GM18519 (cell line): ENCODE measurements around the gene FLNC.

Source experiments
- ATAC-seq: cut with Tn5 transposase; IDR thresholded peaks from one replicate; pipeline ENCODE4 v1.9.1; 2021; ENCODE audit warnings: mild to moderate bottlenecking, moderate library complexity; ENCODE audit not compliant: unreplicated experiment, low FRiP score

FLNC gene

DNA sequence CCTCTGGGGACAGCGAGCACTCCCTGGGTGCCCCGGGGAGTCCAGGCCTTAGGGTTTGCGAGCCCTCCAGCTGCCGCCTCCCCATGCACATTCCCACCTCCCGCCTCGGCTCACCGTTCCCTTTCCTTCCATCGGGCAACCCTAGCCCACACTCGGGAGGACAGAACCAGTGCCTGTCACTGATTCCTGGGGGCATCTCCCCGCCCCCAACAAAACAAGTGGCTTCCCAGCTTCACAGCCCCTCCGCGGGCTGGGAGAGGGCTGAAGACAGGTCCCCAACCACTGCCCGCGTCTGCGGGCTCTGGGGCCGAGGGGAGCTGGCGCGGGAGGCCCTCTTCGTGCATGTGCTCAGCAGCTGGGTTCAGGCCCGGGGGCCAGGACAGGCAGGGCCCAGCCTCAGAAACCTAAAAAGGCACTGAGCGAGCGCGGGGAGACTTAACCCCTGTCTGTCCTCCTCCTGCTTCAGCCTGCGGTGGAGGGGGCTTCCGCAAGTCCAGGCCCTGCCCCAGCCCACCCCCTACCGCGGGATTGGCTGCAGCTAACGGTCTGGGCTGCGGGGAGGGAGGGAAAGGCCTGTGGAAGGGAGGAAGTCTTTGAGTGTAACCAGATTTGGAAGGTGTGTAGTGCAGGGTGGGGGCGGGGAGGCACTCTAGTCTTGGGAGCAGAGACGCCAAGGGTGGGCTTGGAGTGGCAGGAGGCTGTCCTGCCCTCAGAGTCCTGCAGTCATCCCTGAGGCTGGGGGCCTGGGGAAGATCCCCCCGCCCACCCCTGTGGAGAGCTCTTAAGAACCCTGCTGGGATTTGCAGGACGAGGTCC, 1.2 kb downstream of the FLNC start:
- no peak for ATAC-seq

DNA sequence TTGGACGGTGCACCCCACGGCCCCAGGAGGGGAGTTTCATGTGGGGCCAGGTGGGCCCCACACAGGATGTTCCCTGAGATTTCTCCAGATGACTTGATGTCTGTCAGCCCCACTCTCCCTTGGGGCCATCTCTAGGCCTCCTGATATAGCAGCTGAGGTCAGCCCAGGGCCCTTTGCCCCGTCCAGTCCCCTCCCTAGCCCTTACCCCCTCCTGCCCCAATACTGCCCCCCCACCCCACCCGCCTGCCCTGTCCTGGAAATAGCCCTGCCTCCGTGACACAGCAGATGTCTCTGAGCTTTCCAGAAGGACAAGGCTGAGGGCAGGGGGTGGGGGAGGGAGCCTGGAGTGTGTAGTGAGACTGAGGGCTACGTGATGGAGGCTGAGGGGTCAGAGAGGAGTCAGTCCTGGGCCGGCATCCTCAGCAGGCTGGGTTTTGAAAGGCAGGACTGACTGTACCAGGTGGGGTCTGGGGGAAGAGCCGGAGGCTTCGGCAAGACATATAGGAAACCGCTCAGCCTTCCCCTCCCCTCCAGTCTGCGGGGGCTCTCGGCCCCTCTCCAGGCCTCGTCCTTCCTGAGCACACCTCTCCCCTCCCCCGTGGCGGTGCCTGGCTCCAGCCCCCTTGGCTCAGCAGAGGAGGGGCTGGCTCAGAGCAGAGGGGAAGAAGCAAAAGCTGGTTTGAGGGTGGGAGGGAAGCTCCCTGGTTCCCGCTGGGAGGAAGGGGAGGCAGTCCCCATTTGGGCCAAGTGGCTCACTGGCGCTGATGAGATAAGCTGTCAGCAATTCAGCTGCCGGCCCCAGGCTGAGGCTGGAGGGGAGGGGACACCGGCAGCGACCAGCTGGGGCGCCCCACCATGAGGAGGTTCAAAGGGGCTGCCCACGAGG, 2.0 kb downstream of the FLNC start:
- ATAC-seq: no peak

DNA sequence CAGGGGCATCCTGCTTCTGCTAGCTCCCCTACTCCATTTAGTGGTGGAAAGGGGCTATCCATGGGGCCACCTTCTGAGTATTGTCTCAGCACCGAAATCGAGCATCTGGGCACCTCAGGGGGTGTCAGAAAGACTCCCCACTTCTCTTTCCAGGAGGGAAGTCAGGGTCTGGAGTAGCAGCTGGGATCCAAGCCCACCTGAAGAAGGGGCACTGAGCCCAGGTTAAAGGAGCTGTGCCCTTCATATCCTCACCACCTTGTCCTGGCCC, 2.6 kb downstream of the FLNC start:
- ATAC-seq: no peak

DNA sequence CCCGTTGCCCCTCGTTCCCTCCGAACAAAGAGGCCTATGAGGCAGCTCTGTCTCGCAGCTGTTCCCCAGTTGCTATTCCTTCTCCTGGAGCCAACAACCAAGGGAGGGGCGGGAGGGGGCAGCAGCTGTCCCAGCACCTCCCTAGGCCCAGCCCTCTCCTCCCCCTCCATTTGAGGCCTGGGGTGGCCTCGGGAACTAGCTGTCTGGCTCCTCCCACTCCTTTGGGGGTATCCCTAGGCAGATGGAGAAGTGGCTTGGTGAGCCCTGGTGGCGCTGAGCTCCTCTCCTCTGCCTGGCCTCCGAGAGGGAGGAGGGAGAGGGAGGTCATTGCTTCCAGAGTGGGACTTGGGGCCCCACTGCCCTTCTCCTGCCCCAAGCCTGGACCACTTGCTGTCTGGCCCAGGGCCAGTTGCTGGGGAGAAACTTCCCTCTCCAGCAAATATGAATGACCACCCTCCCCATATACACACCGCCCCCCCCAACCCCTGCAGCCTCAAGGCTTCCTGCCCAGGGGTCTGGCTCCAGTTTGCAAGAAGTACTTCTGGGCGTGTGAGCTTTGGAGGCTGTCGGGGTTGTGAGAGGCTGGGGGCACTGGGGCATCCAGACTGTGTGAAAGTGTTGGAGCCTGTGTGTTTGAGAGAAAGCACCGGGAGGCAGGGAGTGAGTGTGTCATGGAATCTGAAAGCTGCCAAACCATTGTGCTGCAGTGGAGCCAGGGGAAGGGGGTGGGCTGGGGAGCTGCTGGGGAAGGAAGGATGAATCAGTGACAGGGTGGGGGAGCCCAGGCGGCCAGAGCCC, 3.1 kb downstream of the FLNC start:
- no peak for ATAC-seq

DNA sequence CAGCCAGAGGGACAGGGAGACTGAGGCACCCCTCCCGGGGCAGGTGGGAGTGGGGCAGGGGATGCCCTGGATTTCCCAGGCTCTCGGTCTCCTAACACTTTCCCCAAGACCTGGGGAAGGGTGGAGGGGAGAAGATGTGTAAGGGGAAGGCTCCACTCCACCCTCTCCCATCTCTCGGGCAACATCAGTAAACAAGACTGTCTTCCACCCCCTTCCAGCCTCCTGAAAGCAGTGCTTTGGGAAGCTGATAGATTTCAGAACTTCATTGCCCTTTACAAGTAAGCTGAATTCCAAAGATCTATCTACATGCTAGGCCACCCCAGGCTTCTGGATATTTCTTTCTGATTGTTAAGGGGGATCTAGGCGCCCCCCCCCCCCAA, 3.7 kb downstream of the FLNC start:
- no peak for ATAC-seq

DNA sequence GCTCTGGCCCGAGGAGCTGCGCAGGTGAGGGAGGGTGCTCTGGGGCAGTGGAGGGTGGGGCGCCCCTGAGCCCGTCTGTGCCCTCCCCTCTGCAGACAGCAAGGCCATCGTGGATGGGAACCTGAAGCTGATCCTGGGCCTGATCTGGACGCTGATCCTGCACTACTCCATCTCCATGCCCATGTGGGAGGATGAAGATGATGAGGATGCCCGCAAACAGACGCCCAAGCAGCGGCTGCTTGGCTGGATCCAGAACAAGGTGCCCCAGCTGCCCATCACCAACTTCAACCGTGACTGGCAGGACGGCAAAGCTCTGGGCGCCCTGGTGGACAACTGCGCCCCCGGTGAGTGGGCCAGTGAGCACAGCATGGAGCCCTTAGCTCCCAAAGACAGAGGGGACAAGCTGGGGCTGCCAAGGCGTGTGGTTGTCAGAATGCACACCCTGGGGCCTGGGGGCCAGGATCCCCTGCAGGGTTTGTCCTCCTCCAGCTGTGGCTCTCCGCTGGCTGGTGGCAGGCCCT, 5.1 kb downstream of the FLNC start:
- no peak for ATAC-seq

DNA sequence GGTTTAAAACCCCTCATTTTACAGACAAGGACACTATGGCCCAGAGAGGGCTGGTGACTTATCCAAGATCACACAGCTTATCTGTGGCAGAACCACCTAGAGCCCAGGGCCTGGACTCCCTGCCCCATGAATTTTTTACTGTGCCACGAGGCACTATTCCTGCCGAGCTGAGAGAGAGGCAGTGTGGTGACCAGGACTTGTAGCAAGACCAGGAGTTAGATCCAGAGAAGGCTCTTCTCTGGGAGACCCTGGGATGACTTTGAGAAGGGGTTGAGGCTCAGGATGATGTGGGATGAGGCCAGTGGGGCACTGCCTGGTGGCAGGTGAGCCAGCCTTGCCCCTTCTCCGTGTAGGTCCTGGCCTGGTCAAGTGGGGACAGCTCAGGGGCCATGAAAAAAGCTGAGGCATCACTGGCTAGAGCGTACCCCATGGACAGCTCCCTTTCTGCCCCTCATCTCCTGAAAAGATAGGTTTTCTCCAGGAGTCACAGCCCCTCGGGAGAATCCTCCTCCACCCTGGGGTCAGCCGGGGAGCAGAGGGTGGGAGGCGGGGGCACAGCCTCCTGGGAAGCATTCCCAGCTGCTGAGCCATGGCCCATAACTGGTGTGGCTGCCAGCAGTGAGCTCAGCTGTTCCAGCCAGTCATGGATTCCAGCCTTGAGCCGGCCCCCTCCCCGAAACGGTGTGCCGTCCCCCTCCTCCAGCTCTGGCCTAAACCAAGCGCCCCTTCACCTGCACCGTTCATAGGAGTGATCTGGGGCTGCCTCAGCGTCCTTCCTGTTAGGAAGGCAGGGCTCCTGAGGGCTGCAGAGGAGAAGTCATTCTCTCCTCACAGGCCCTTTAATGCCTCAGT, 5.8 kb downstream of the FLNC start:
- ATAC-seq: no peak

DNA sequence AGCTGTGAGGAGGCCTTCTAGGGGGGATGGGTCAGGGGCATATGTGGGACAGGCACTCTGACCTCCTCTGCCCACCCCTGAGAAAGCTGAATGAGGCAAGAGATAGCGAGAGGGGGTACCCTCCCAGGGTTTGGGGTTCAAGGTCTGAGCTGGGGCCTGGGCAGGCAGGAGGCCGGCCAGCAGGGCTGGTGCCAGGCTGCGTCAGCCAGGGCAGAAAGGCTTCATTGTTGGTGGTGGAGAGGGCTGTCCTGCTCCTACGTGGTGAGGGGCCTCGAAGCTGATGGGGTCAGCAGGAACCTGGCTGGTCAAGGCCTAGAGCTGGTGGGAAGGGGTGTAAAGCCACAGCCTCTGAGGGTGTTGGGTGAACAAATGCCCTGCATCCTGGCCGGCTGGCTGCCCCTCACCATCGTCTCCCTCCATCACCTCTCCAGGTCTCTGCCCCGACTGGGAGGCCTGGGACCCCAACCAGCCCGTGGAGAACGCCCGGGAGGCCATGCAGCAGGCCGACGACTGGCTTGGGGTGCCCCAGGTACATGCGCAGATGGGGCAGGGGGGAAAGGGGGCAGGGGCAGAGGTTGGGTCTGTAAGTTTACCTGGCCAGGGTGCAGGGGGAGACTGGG, 6.6 kb downstream of the FLNC start:
- no peak for ATAC-seq

DNA sequence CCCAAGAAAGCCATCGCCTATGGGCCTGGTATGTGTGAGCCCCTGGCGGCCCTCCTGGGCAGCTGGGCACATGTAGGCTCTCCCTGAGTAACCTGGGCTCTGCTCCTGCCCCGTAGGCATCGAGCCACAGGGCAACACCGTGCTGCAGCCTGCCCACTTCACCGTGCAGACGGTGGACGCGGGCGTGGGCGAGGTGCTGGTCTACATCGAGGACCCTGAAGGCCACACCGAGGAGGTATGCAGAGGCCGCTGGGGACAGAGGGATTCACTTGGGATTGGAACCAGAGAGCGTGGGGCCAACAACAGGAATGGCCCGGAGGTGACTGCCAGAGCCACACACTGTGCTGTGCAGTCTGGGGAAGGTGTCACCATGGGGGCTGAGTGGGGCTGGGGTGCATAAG, 7.3 kb downstream of the FLNC start:
- ATAC-seq: no peak

DNA sequence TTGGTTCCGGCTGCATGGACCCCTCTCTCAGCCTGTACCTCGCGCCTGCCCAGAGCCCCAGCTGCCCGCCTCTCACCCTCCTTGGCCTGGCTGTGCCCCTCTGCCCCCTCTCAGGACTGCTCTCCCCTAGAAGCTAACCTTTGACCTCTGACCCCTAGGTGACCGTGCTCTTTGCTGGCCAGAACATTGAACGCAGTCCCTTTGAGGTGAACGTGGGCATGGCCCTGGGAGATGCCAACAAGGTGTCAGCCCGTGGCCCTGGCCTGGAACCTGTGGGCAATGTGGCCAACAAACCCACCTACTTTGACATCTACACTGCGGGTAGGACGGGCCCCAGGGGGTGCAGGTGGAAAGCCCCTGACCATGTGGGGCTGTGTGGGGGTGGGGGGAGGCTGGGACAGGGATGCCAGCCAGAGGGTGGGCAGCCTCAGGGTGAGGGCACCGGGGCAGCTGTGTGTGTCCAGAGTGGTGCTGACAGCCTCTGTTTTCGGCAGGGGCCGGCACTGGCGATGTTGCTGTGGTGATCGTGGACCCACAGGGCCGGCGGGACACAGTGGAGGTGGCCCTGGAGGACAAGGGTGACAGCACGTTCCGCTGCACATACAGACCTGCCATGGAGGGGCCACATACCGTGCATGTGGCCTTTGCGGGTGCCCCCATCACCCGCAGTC, 8.0 kb downstream of the FLNC start:
- no peak for ATAC-seq

DNA sequence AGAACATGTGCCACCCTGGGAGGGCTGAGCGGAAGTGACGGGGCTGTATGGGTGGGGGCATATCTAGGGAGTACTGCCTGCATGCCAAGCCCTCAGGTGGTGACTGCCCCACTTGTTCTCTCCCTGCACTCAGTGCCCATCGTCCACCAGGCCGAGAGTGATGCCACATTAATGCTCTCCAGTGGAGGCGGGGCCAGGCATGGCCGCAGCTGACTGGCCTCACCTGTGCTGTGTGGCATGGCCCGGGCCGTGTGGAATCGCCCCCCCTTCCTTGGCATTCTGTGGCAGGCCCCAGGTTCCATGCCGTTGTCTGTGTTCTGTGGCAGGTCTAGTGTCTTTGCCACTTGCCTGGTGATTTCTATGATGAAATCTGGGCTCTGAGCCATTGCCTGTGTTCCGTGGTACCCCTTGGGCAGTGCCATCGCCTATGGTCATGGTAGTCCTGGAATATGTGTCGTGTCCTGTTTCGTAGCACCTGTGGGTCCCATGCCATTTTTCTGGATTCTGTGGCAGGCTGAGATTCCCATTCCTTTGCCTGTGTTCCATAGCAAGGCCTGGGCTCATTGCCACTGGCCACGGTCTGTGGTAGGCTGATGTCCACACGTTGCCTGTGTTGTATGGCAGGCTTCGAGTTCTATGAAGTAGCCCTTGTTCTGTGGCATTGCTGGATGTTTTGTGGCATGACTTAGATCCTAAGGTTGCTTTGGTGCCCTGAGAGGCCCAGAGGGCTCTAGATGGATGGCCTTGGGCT, 8.9 kb downstream of the FLNC start:
- ATAC-seq: no peak

DNA sequence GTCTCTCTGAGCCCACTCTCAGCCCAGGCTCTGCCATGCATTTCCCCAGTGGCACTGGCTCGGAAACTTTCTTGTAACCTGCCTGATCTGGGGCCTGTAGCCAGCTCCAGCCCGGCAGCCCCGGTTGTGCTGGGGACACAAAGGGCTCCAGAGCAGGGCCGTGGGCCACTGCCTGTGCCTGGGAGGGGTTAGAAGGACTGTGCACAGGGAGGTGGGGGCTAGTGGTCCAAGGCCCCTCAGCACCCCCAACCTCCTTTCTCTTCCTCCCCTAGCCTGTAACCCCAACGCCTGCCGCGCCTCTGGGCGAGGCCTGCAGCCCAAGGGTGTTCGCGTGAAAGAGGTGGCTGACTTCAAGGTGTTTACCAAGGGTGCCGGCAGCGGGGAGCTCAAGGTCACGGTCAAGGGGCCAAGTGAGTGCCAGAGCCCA, 9.6 kb downstream of the FLNC start:
- no peak for ATAC-seq

DNA sequence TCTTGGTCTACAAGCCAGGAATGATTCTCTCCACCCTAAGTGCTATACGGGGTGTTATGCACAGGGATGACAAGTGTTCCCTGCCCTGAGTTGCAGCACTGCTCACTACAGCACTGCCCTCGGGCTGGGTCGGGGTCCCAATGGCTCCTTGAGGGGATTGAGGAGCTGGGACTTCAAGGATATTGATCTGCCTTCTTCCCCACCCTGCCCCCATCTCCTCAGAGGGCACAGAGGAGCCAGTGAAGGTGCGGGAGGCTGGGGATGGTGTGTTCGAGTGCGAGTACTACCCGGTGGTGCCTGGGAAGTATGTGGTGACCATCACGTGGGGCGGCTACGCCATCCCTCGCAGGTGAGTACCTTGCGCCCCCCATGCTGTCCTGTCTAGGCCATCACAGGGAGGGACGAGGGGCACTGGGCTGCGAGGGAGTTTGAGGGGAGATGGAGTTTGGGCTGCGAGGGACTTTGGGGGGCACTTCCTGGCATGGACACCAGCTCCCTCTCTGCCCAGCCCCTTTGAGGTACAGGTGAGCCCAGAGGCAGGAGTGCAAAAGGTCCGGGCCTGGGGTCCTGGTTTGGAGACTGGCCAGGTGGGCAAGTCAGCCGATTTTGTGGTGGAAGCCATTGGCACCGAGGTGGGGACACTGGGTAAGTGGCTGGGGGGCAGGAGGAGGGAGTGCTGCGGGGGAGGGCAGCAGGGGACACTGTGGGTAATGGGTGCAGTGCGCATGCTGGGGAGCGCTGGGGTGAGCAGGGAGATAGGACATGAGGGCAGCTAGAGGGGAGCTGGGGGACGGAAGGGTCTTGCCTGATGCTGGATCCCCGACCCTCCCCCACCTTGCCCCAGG, 10.3 kb downstream of the FLNC start:
- ATAC-seq: no peak

DNA sequence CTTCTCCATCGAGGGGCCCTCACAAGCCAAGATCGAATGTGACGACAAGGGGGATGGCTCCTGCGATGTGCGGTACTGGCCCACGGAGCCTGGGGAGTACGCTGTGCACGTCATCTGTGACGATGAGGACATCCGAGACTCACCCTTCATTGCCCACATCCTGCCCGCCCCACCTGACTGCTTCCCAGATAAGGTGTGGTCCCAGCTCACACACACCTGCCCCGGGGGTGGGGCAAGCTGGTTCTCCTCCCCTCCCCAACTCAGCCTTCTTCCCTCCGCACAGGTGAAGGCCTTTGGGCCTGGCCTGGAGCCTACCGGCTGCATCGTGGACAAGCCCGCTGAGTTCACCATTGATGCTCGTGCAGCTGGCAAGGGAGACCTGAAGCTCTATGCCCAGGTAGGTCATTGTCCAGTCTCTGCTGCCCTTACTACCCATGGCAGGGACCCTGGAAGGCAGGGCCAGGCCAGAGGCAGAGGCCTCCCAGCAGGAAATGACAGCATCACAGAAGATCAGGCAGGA, 11.0 kb downstream of the FLNC start:
- ATAC-seq: no peak

DNA sequence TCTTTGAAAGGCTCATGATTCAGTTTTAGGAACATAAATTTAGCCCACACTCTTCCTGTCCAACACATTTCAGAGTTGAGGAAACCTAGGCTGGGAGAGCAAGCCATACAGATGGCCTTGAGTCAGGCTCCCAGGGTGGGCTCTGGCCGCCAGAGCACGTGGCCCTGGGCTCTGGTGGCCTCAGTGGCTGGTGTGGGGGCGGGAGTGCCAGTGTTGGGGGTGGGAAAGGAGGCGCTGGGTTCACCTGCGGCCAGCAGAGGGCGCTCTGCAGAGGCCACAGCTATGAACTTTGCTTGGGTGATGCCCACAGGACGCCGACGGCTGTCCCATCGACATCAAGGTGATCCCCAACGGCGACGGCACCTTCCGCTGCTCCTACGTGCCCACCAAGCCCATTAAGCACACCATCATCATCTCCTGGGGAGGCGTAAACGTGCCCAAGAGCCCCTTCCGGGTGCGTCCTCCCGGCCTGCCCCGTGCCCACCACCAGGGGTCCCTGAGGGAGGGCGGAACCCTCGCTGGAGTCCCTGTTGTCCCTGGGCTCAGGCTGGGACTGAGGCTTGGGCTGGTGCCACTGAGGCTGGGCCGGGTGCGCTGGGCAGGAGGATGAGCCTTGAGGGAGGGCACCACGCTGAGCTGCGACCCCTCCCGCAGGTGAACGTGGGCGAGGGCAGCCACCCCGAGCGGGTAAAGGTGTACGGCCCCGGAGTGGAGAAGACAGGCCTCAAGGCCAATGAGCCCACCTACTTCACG, 11.9 kb downstream of the FLNC start:
- no peak for ATAC-seq
